Kidney (tissue), 14 donors: ENCODE data around the gene AOC2. TPM values are rescaled to one million over a fixed set of nuclear protein-coding genes. Genes with fewer than 3 reads are reported as not detected.
"Not testable (repeated sequence)": the region's sequence is repeated elsewhere in the genome, so short reads cannot be mapped to it uniquely, and the experiment has no call there.

ENCODE experiments used
- DNase-seq, 5 donors: peaks; one replicate each; pipeline ENCODE4 v3.0.0-alpha.2; 2013 to 2020
- FAIRE-seq: peaks from 2 replicates; lab custom pipeline; 2012; peaks lifted over from hg19 to GRCh38; lab: Jason Lieb, UNC
- H3K27ac ChIP-seq, 2 donors: one replicate each; pipeline ENCODE4 v1.7.0; 2013; ENCODE audit warnings: low read depth in 2 of 2, low read length in 2 of 2, inconsistent platforms in 1 of 2
- H3K27me3 ChIP-seq: one replicate; pipeline ENCODE4 v1.7.1; 2013; ENCODE audit warnings: low read length, inconsistent platforms; ENCODE audit not compliant: control insufficient read depth, insufficient read depth
- H3K36me3 ChIP-seq, 3 donors: one replicate each; pipeline versions ENCODE4 v1.7.0 to v1.7.1; 2013; ENCODE audit warnings: low read length in 3 of 3, control low read depth in 1 of 3, inconsistent platforms in 1 of 3; ENCODE audit not compliant: insufficient read depth in 3 of 3, control insufficient read depth in 2 of 3
- H3K4me1 ChIP-seq, 3 donors: one replicate each; pipeline versions ENCODE4 v1.7.0 to v1.7.1; 2013; ENCODE audit warnings: low read length in 3 of 3, inconsistent platforms in 1 of 3, low read depth in 1 of 3; ENCODE audit not compliant: control insufficient read depth in 2 of 3, insufficient read depth in 2 of 3
- H3K4me3 ChIP-seq, 3 donors: one replicate each; pipeline versions ENCODE4 v1.7.0 to v1.8.1; 2013; ENCODE audit warnings: low read length in 3 of 3, control low read depth in 1 of 3, inconsistent platforms in 1 of 3
- H3K9ac ChIP-seq, 3 donors: one replicate each; pipeline versions ENCODE4 v1.7.0 to v1.7.1; 2013; ENCODE audit warnings: low read length in 3 of 3, control low read depth in 1 of 3, inconsistent platforms in 1 of 3
- H3K9me3 ChIP-seq, 3 donors: one replicate each; pipeline versions ENCODE4 v1.7.0 to v1.7.1; 2013; ENCODE audit warnings: low read length in 3 of 3, control low read depth in 1 of 3, inconsistent platforms in 1 of 3; ENCODE audit not compliant: control insufficient read depth in 2 of 3, insufficient read depth in 1 of 3
- CTCF ChIP-seq: IDR thresholded peaks from 3 replicates; pipeline ENCODE4 v1.5.1; 2012; ENCODE audit warnings: mild to moderate bottlenecking, moderate library complexity, borderline replicate concordance; ENCODE audit not compliant: insufficient read depth; ENCODE audit errors: extremely low read depth
- intact Hi-C: fragments of 100-400 bp; cut with DNase I; formaldehyde crosslinking; loops from one replicate; pipeline ENCODE4 v1.11.1; 2022
- polyA plus RNA-seq: library from polyadenylated mRNA; stranded (reverse); fragments of 350-450 nt; fragmentation: Illumina TruSeq; extraction: RNeasy Lipid Tissue Mini Kit (QIAGEN cat#74804); gene quantifications from one replicate; pipeline ENCODE4 v1.2.3, GENCODE V29; 2014; ENCODE audit warnings: low read depth, low replicate concordance; ENCODE audit not compliant: insufficient read depth
- total RNA-seq: library from RNA; stranded (reverse); fragmentation: NEBNext Ultra II Directional; extraction: Animal tissue kit (Norgen Biotek cat#: 25700); gene quantifications from one replicate; pipeline ENCODE4 v1.2.1, GENCODE V29; 2021
- donor health status: control.
- donor health status: control.
- donor health status: control.
- donor health status: control.
- donor health status: control.
- donor health status: DM: yes; HTN: yes; CAD: no.
- donor health status: Normal renal cell carcinoma (clear cell type).

Gene AOC2
- total and polyA plus RNA-seq, 2 donors from 2014 or later: 0.58 to 1.2 TPM

GRCh38 chr17:42866631-42867575 lies 22.5 kb downstream of the AOC2 start:
- no peak for FAIRE-seq
- Histone ChIP-seq H3K4me3 (no peak overlapping the region), H3K4me1 (peaks cover 0 to 11% (median 8%) of the 10 kb centered on the region in 3 donors), H3K27me3 (no peaks in the 10 kb centered on the region), H3K27ac (peak overlapping the region in 1 of 2 donors; percentile 13), H3K9me3 (no peaks in the 10 kb centered on the region), H3K36me3 (no peaks in the 10 kb centered on the region), H3K9ac (no peak overlapping the region)
- no peak for TF ChIP-seq CTCF
- peak in 1 of 5 donors; percentile 56 for DNase-seq
- intact Hi-C loops: no loop called here

GRCh38 chr17:42867694-42868261 lies 23.4 kb downstream of the AOC2 start:
- peaks cover 0 to 11% (median 8%) of the 10 kb centered on the region in 3 donors for H3K4me1 ChIP-seq
- H3K9ac ChIP-seq, H3K27me3 ChIP-seq, FAIRE-seq, H3K36me3 ChIP-seq, H3K27ac ChIP-seq, H3K9me3 ChIP-seq, H3K4me3 ChIP-seq, intact Hi-C loops: not testable (repeated sequence)
- DNase-seq: peak in 1 of 5 donors; percentile 33

- Histone ChIP-seq H3K27ac (no peak overlapping the region), H3K9ac (no peak overlapping the region), H3K4me3 (no peak overlapping the region), H3K4me1 (peaks cover 0 to 11% (median 8%) of the 10 kb centered on the region in 3 donors), H3K36me3 (peaks cover 0 to 3% (median 0%) of the 10 kb centered on the region in 3 donors), H3K27me3 (no peaks in the 10 kb centered on the region), H3K9me3 (no peaks in the 10 kb centered on the region)
- no peak for FAIRE-seq
- intact Hi-C loops: no loop called here
- TF ChIP-seq CTCF: no peak
- DNase-seq: peak in 1 of 5 donors; percentile 34
Observed at GRCh38 chr17:42868338-42868737, 24.0 kb downstream of the AOC2 start.

GRCh38 chr17:42871647-42872046 lies 27.3 kb downstream of the AOC2 start:
- H3K36me3 ChIP-seq: peaks cover 0 to 3% (median 0%) of the 10 kb centered on the region in 3 donors
- no peak overlapping the region for H3K27ac ChIP-seq
- no peaks in the 10 kb centered on the region for H3K27me3 ChIP-seq
- no peak for TF ChIP-seq CTCF
- peak in 1 of 5 donors; percentile 22 for DNase-seq
- no peak overlapping the region for H3K9ac ChIP-seq
- FAIRE-seq: no peak
- no peaks in the 10 kb centered on the region for H3K4me1 ChIP-seq
- intact Hi-C loops: no loop called here
- H3K9me3 ChIP-seq: no peaks in the 10 kb centered on the region
- H3K4me3 ChIP-seq: no peak overlapping the region
